Panc1 (cell line): ENCODE results near the gene BTBD9. TPM values are rescaled to one million over a fixed set of nuclear protein-coding genes. Genes with fewer than 3 reads are reported as not detected.

Experiments
- ATAC-seq: fragments of 200-7000 bp; cut with Tn5 transposase; 2 replicates; pipeline ENCODE4 v1.9.1; 2020; ENCODE audit warnings: mild to moderate bottlenecking, moderate library complexity
- BruUV-seq: library from RNA; stranded (reverse); fragments of 400-500 nt; replicated peaks from 2 replicates; lab custom pipeline; 2021; lab: Mats Ljungman, UMichigan
- CTCF ChIA-PET: fragments of 300-600 bp; sonication (Branson Sonifier 250); formaldehyde crosslinking; loops from one replicate; lab custom pipeline; 2022; ENCODE audit warnings: antibody characterized with exemption; lab: Charles Lee
- POLR2A ChIA-PET: fragments of 300-600 bp; sonication (Branson Sonifier 250); formaldehyde crosslinking; loops from one replicate; lab custom pipeline; 2022; ENCODE audit warnings: antibody characterized with exemption; lab: Charles Lee
- DNase-seq: peaks from one replicate; pipeline ENCODE4 v3.0.0-alpha.2; 2010; ENCODE audit warnings: low read depth, low spot score
- H3K27ac ChIP-seq: 2 replicates; pipeline ENCODE4 v1.5.1; 2011; ENCODE audit warnings: mild to moderate bottlenecking, low read length, inconsistent platforms
- H3K27me3 ChIP-seq: fragments of 200-500 bp; sonication (Bioruptor generic); 2 replicates; pipeline ENCODE4 v1.6.0; 2014; ENCODE audit warnings: low read length, inconsistent platforms; ENCODE audit not compliant: control insufficient read depth, insufficient read depth
- H3K36me3 ChIP-seq: fragments of 200-500 bp; sonication (Bioruptor generic); 2 replicates; pipeline ENCODE4 v1.5.1; 2014; ENCODE audit warnings: inconsistent platforms, mild to moderate bottlenecking, low read length, moderate library complexity; ENCODE audit not compliant: control insufficient read depth, insufficient read depth
- H3K4me1 ChIP-seq: 2 replicates; pipeline ENCODE4 v1.5.1; 2011; ENCODE audit warnings: inconsistent platforms, mild to moderate bottlenecking, low read length, moderate library complexity; ENCODE audit not compliant: control insufficient read depth, insufficient read depth
- H3K4me3 ChIP-seq, 2 experiments: 2 replicates each; pipeline ENCODE4 v1.5.1; 2011 to 2012; ENCODE audit warnings: low read depth in 2 of 2, low read length in 2 of 2, mild to moderate bottlenecking in 2 of 2, inconsistent platforms in 1 of 2, moderate library complexity in 1 of 2
- H3K9me3 ChIP-seq: fragments of 200-500 bp; sonication (Bioruptor generic); 2 replicates; pipeline ENCODE4 v1.5.1; 2014; ENCODE audit warnings: low read depth, mild to moderate bottlenecking, inconsistent platforms, low read length, moderate library complexity; ENCODE audit not compliant: control insufficient read depth, insufficient read depth
- CTCF ChIP-seq: fragments of 450-650 bp; IDR thresholded peaks from 2 replicates; pipeline ENCODE4 v1.5.1; 2017; ENCODE audit warnings: mild to moderate bottlenecking
- POLR2AphosphoS5 ChIP-seq: IDR thresholded peaks from 2 replicates; pipeline ENCODE4 v1.6.1; 2012; ENCODE audit warnings: mild to moderate bottlenecking, low read depth, low read length, moderate library complexity
- SIN3A ChIP-seq: IDR thresholded peaks from 2 replicates; pipeline ENCODE4 v1.6.1; 2012; ENCODE audit warnings: low read depth, mild to moderate bottlenecking, low read length, moderate library complexity, borderline replicate concordance; ENCODE audit not compliant: insufficient read depth
- TCF7L2 ChIP-seq: IDR thresholded peaks from 2 replicates; pipeline ENCODE4 v1.6.1; 2011; ENCODE audit warnings: mild to moderate bottlenecking, low read depth, low read length, inconsistent platforms
- in situ Hi-C: cut with HindIII; loops from 2 replicates; pipeline ENCODE4 v1.10.0; 2016; ENCODE audit warnings: low sequenced_read_pairs, low pct_unique_long_range_greater_than_20kb
- intact Hi-C: fragments of 100-400 bp; cut with micrococcal nuclease; formaldehyde crosslinking; loops from one replicate; pipeline ENCODE4 v1.10.0; 2022; ENCODE audit not compliant: unreplicated experiment
- total RNA-seq: library from RNA; stranded (reverse); gene quantifications from one replicate; pipeline ENCODE4 v1.2.1, GENCODE V29; 2021; ENCODE audit not compliant: unreplicated experiment
- TF ChIP-seq, protein P1 (sequence below), 2 experiments: IDR thresholded peaks; 2 replicates each; pipeline ENCODE4 v1.6.1; 2011 to 2012; ENCODE audit warnings: low read depth in 2 of 2, control low read depth in 1 of 2, low read length in 1 of 2, mild to moderate bottlenecking in 1 of 2, moderate library complexity in 1 of 2; ENCODE audit not compliant: insufficient read depth in 1 of 2

Gene BTBD9
- total RNA-seq, 1 experiment from 2014 or later = 12.8 TPM

DNA sequence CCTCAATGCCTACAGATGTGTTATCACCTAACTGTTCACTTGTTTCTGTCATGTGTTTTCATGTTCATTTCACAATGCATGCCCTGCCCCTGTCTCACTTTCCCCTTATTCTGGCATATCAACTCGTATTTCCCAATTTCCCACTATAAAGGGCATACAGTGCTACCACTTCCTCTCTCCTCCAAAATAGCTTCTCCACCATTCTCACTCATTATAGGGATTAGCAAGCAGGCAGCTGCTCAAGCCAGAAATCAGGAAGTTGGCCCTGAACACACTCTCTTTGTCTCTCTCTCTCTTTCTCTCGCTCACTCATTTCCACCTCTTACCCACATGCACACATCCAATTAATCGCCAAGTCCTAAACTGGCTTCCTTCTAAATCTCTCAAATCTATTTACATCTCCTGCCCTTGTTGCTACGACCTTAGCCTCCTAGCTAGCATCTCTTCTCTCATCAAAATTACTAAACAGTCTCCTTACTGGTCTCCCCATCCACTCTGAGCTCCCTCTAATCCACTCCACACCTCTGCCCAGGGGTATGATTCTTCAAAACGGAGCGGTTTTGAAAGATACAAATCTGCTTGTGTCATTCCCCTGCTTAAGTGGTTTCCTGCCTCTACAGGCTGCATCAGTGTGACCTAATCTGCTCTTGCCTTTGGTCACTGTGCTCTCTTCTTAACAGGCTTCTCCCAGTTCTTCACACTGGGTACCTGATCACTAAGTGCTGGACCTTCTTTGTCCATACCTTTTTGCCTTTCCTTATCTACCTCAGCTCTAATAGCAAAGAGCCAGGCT lies 196.2 kb downstream of the BTBD9 start:
- peaks cover 4% of the 10 kb centered on the region; the same call in 1 of the 2 replicates for H3K4me1 ChIP-seq
- H3K9me3 ChIP-seq = no peaks in the 10 kb centered on the region
- TF ChIP-seq POLR2AphosphoS5 = no peak
- TF ChIP-seq TCF7L2 = no peak
- TF ChIP-seq CTCF = no peak
- TF ChIP-seq SIN3A = no peak
- TF ChIP-seq, protein P1, sequence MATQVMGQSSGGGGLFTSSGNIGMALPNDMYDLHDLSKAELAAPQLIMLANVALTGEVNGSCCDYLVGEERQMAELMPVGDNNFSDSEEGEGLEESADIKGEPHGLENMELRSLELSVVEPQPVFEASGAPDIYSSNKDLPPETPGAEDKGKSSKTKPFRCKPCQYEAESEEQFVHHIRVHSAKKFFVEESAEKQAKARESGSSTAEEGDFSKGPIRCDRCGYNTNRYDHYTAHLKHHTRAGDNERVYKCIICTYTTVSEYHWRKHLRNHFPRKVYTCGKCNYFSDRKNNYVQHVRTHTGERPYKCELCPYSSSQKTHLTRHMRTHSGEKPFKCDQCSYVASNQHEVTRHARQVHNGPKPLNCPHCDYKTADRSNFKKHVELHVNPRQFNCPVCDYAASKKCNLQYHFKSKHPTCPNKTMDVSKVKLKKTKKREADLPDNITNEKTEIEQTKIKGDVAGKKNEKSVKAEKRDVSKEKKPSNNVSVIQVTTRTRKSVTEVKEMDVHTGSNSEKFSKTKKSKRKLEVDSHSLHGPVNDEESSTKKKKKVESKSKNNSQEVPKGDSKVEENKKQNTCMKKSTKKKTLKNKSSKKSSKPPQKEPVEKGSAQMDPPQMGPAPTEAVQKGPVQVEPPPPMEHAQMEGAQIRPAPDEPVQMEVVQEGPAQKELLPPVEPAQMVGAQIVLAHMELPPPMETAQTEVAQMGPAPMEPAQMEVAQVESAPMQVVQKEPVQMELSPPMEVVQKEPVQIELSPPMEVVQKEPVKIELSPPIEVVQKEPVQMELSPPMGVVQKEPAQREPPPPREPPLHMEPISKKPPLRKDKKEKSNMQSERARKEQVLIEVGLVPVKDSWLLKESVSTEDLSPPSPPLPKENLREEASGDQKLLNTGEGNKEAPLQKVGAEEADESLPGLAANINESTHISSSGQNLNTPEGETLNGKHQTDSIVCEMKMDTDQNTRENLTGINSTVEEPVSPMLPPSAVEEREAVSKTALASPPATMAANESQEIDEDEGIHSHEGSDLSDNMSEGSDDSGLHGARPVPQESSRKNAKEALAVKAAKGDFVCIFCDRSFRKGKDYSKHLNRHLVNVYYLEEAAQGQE (IDR thresholded peaks at IDR 0.05; ENCODE audit: insufficient read depth in 1 of 2, low read depth in 2 of 2, low read length in 1 of 2) = no peak
- in situ Hi-C loops (no loop called here), intact Hi-C loops (no loop called here)
- H3K27ac ChIP-seq = no peak overlapping the region
- no peaks in the 10 kb centered on the region for H3K27me3 ChIP-seq
- no TSS peak for BruUV-seq
- no peaks in the 10 kb centered on the region for H3K36me3 ChIP-seq
- H3K4me3 ChIP-seq = no peak overlapping the region
- ATAC-seq (no peak), DNase-seq (no peak)
- CTCF ChIA-PET = no interaction called here
- POLR2A ChIA-PET = interaction anchor here (0.6 to 0.7 kb wide), 2 partner anchors 17 to 254 kb away, joined by 3 to 4 read pairs; no protein-coding TSS in a partner anchor

DNA sequence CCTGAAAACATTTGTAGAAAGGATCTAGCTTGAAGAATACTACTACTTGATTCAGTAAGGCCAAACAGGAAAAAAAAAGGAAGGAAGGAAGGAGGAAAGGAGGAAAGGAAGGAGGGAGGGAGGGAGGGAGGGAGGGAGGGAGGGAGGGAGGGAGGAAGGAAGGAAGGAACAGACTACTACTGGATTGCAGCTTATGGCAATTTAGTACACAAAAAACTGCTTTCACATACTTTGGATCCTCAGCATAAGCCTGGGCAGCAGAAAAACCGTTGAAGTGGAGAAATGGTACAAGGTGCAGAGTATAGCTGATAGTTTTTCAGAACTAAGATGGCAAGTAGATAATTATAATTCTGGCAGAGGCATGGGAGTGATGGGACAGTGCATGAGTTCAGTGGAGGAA lies 201.6 kb downstream of the BTBD9 start:
- Histone ChIP-seq H3K9me3 (no peaks in the 10 kb centered on the region), H3K4me1 (peaks cover 7% of the 10 kb centered on the region), H3K27ac (no peak overlapping the region), H3K4me3 (no peak overlapping the region), H3K36me3 (no peaks in the 10 kb centered on the region), H3K27me3 (no peaks in the 10 kb centered on the region)
- DNase-seq (no peak), ATAC-seq (no peak)
- intact Hi-C loops (no loop called here), in situ Hi-C loops (no loop called here)
- ChIA-PET CTCF (no interaction called here), POLR2A (no interaction called here)
- TF ChIP-seq TCF7L2 (no peak), SIN3A (no peak), CTCF (no peak), POLR2AphosphoS5 (no peak)
- TF ChIP-seq, protein P1 (IDR thresholded peaks at IDR 0.05; ENCODE audit: insufficient read depth in 1 of 2, low read depth in 2 of 2, low read length in 1 of 2) = no peak
- no TSS peak for BruUV-seq
